Esophagus squamous epithelium (tissue), 4 donors: ENCODE data around the gene CD244.

Experiments used
- POLR2A ChIP-seq, 4 donors: fragments of 450-650 bp; IDR thresholded peaks; one replicate each; pipeline ENCODE4 v1.6.1; 2017; ENCODE audit warnings: antibody characterized with exemption in 4 of 4, mild to moderate bottlenecking in 4 of 4, moderate library complexity in 3 of 4
- TF ChIP-seq, protein P1 (sequence below), 6 experiments: fragments of 450-650 bp in 4 of 6; fragments of 200-600 bp in 2 of 6; sonication (generic) in 2 of 6; IDR thresholded peaks; one replicate each; pipeline ENCODE4 v1.5.1; 2016 to 2019; ENCODE audit warnings: antibody characterized with exemption in 6 of 6, mild to moderate bottlenecking in 4 of 6, moderate library complexity in 4 of 6

DNA sequence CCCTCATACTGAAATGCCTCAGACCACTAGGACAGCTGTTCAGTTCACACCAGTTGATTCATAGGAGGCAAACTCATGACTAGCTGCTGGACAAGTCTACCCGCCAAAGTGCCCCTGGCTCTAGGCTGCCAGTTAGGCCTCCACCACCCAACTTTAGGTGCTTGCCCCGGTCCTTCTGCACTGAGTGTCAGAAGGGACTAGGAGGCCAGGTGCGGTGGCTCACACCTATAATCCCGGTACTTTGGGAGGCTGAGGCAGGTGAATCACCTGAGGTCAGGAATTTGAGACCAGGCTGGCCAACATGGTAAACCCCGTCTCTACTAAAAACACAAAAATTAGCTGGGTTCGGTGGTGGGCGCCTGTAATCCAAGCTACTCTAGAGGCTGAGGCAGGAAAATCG lies 47.8 kb downstream of the CD244 start:
- TF ChIP-seq, protein P1, sequence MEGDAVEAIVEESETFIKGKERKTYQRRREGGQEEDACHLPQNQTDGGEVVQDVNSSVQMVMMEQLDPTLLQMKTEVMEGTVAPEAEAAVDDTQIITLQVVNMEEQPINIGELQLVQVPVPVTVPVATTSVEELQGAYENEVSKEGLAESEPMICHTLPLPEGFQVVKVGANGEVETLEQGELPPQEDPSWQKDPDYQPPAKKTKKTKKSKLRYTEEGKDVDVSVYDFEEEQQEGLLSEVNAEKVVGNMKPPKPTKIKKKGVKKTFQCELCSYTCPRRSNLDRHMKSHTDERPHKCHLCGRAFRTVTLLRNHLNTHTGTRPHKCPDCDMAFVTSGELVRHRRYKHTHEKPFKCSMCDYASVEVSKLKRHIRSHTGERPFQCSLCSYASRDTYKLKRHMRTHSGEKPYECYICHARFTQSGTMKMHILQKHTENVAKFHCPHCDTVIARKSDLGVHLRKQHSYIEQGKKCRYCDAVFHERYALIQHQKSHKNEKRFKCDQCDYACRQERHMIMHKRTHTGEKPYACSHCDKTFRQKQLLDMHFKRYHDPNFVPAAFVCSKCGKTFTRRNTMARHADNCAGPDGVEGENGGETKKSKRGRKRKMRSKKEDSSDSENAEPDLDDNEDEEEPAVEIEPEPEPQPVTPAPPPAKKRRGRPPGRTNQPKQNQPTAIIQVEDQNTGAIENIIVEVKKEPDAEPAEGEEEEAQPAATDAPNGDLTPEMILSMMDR (IDR thresholded peaks at IDR 0.05), result no peak
- no peak for TF ChIP-seq POLR2A (IDR thresholded peaks at IDR 0.05)
